K562 (cell line): ENCODE data around the gene TOM1L2.

Experiments
- E2F6 ChIP-seq, 2 experiments: IDR thresholded peaks; 2 replicates each; pipeline ENCODE4 v1.6.1; 2011; ENCODE audit warnings: borderline replicate concordance in 1 of 2, control low read depth in 1 of 2, low read depth in 1 of 2, low read length in 1 of 2, mild to moderate bottlenecking in 1 of 2, mixed read lengths in 1 of 2, moderate library complexity in 1 of 2; ENCODE audit not compliant: insufficient read depth in 1 of 2, insufficient read length in 1 of 2, poor library complexity in 1 of 2, severe bottlenecking in 1 of 2; ENCODE audit errors: extremely low read depth in 1 of 2
- NFRKB ChIP-seq: fragments of 450-650 bp; IDR thresholded peaks from 2 replicates; pipeline ENCODE4 v1.6.1; 2016; ENCODE audit warnings: low read depth
- POLR2A ChIP-seq: fragments of 450-650 bp; conservative IDR thresholded peaks from 2 replicates; pipeline ENCODE4 v1.6.1; 2016
- SMC3 ChIP-seq: conservative IDR thresholded peaks from 2 replicates; pipeline ENCODE4 v1.6.1; 2011; ENCODE audit warnings: low read depth, low read length, improper control_type of control experiment; ENCODE audit not compliant: insufficient read depth
- YBX1 ChIP-seq: fragments of 450-650 bp; IDR thresholded peaks from 2 replicates; pipeline ENCODE4 v1.7.1; 2016; ENCODE audit warnings: mild to moderate bottlenecking
- ZKSCAN1 ChIP-seq: fragments of 150-350 bp; IDR thresholded peaks from 2 replicates; pipeline ENCODE4 v1.6.1; 2016; ENCODE audit warnings: low read depth, low read length
- TF ChIP-seq, protein P1 (sequence below), 3 experiments: IDR thresholded peaks in 2 of 3; conservative IDR thresholded peaks in 1 of 3; 2 replicates each; pipeline ENCODE4 v1.5.1; 2011 to 2012; ENCODE audit warnings: low read length in 3 of 3, mild to moderate bottlenecking in 3 of 3, control low read depth in 2 of 3, improper control_type of control experiment in 1 of 3, inconsistent platforms in 1 of 3, low read depth in 1 of 3, mixed read lengths in 1 of 3, moderate library complexity in 1 of 3; ENCODE audit not compliant: insufficient read depth in 2 of 3

GRCh38 chr17:17813055-17813724 lies 159.0 kb downstream of the TOM1L2 start:
- TF ChIP-seq YBX1: no peak
- no peak for TF ChIP-seq ZKSCAN1
- no peak for TF ChIP-seq NFRKB
- no peak for TF ChIP-seq E2F6 (IDR thresholded peaks at IDR 0.05; ENCODE audit: borderline replicate concordance in 1 of 2, extremely low read depth in 1 of 2, insufficient read depth in 1 of 2, insufficient read length in 1 of 2, low read depth in 1 of 2, low read length in 1 of 2, poor library complexity in 1 of 2, severe bottlenecking in 1 of 2)
- TF ChIP-seq, protein P1, sequence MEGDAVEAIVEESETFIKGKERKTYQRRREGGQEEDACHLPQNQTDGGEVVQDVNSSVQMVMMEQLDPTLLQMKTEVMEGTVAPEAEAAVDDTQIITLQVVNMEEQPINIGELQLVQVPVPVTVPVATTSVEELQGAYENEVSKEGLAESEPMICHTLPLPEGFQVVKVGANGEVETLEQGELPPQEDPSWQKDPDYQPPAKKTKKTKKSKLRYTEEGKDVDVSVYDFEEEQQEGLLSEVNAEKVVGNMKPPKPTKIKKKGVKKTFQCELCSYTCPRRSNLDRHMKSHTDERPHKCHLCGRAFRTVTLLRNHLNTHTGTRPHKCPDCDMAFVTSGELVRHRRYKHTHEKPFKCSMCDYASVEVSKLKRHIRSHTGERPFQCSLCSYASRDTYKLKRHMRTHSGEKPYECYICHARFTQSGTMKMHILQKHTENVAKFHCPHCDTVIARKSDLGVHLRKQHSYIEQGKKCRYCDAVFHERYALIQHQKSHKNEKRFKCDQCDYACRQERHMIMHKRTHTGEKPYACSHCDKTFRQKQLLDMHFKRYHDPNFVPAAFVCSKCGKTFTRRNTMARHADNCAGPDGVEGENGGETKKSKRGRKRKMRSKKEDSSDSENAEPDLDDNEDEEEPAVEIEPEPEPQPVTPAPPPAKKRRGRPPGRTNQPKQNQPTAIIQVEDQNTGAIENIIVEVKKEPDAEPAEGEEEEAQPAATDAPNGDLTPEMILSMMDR (IDR thresholded peaks at IDR 0.05 in 2 of 3, conservative IDR thresholded peaks at IDR 0.05 in 1 of 3; ENCODE audit: insufficient read depth in 2 of 3, low read depth in 1 of 3, low read length in 3 of 3): no peak
- peak; percentile 8; the same call in 1 of the 2 replicates for TF ChIP-seq POLR2A
- TF ChIP-seq SMC3: no peak
